ENCODE results near the gene PDE3B. TPM values are rescaled to one million over a fixed set of nuclear protein-coding genes. Genes with fewer than 3 reads are reported as not detected.

PDE3B gene
- total and polyA plus RNA-seq, 2 of the 8 experiments (the other 6 are each of a cell fraction or from before 2014, with no cell fraction given): 2.7 to 10.9 TPM

- no peak for TF ChIP-seq HDAC2 (IDR thresholded peaks at IDR 0.05; ENCODE audit: borderline replicate concordance in 1 of 2, low read depth in 2 of 2, low read length in 2 of 2)
- no peak for TF ChIP-seq JUN (IDR thresholded peaks at IDR 0.05; ENCODE audit: low read depth, low read length)
- no peak for TF ChIP-seq KDM1A (IDR thresholded peaks at IDR 0.05; ENCODE audit: borderline replicate concordance, low read length)
- TF ChIP-seq TBP (IDR thresholded peaks at IDR 0.05; ENCODE audit: low read depth, low read length): no peak
- no peak for TF ChIP-seq KDM5A (IDR thresholded peaks at IDR 0.05; ENCODE audit: low read length)
- TF ChIP-seq BRCA1 (IDR thresholded peaks at IDR 0.05; ENCODE audit: low read depth, low read length): no peak
- no peak for TF ChIP-seq CBX8 (IDR thresholded peaks at IDR 0.05; ENCODE audit: borderline replicate concordance, low read depth, low read length)
- TF ChIP-seq CTBP2 (IDR thresholded peaks at IDR 0.05; ENCODE audit: borderline replicate concordance, insufficient read depth, insufficient read length, low read length): no peak
- TF ChIP-seq MAX (IDR thresholded peaks at IDR 0.05): peak; percentile 65
- TF ChIP-seq SAP30 (IDR thresholded peaks at IDR 0.05; ENCODE audit: insufficient read depth, insufficient replicate concordance, low read length): no peak
- peak; percentile 2; the same call in 1 of the 2 replicates for TF ChIP-seq TEAD4 (IDR thresholded peaks at IDR 0.05; ENCODE audit: low read depth, low read length)
- no peak for TF ChIP-seq SP1 (IDR thresholded peaks at IDR 0.05; ENCODE audit: low read depth, low read length)
- TF ChIP-seq, protein P1, sequence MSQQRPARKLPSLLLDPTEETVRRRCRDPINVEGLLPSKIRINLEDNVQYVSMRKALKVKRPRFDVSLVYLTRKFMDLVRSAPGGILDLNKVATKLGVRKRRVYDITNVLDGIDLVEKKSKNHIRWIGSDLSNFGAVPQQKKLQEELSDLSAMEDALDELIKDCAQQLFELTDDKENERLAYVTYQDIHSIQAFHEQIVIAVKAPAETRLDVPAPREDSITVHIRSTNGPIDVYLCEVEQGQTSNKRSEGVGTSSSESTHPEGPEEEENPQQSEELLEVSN (IDR thresholded peaks at IDR 0.05): peak; percentile 71
- TF ChIP-seq SRF (IDR thresholded peaks at IDR 0.05; ENCODE audit: low read depth, low read length): no peak
- no peak for TF ChIP-seq SIX5 (IDR thresholded peaks at IDR 0.05; ENCODE audit: low read depth, low read length)
- TF ChIP-seq EP300 (IDR thresholded peaks at IDR 0.05; ENCODE audit: borderline replicate concordance in 1 of 2, low read depth in 2 of 2, low read length in 2 of 2): no peak
- no peak for TF ChIP-seq RBBP5 (IDR thresholded peaks at IDR 0.05; ENCODE audit: borderline replicate concordance, low read depth, low read length)
- no peak for TF ChIP-seq TAF1 (IDR thresholded peaks at IDR 0.05; ENCODE audit: low read depth, low read length)
- TF ChIP-seq YY1 (IDR thresholded peaks at IDR 0.05; ENCODE audit: low read depth, low read length): no peak
- no peak for TF ChIP-seq EGR1 (IDR thresholded peaks at IDR 0.05; ENCODE audit: borderline replicate concordance, low read depth, low read length)
- TF ChIP-seq SP4 (IDR thresholded peaks at IDR 0.05; ENCODE audit: low read length): no peak
- no peak for TF ChIP-seq POLR2A (IDR thresholded peaks at IDR 0.05; ENCODE audit: control extremely low read depth in 1 of 2, low read depth in 2 of 2, low read length in 2 of 2)
Observed at GRCh38 chr11:14904745-14905103, 261.1 kb downstream of the PDE3B start (continued).

Measured in H1 (cell line).